Stomach (tissue), 9 donors: ENCODE data around the gene ADCY10. TPM values are rescaled to one million over a fixed set of nuclear protein-coding genes. Genes with fewer than 3 reads are reported as not detected.

ENCODE experiments used
- DNase-seq, 2 donors: peaks; one replicate each; pipeline versions ENCODE4 v3.0.0 to v3.0.0-alpha.2; 2013 to 2019
- H3K27ac ChIP-seq, 5 donors: fragments of 200-600 bp in 4 of 5; sonication (generic) in 4 of 5; one replicate each; pipeline ENCODE4 v1.5.1; 2013 to 2019; ENCODE audit warnings: mild to moderate bottlenecking in 1 of 5, moderate library complexity in 1 of 5
- H3K27me3 ChIP-seq, 3 donors: fragments of 200-600 bp; sonication (generic); one replicate each; pipeline ENCODE4 v1.5.1; 2017 to 2019; ENCODE audit warnings: mixed run types in 1 of 3
- H3K36me3 ChIP-seq, 4 donors: fragments of 200-600 bp; sonication (generic); 1 replicate in 3 of 4; 2 replicates in 1 of 4; pipeline ENCODE4 v1.5.1; 2016 to 2019
- H3K4me1 ChIP-seq, 4 donors: fragments of 200-600 bp; sonication (generic); one replicate each; pipeline ENCODE4 v1.5.1; 2016 to 2019
- H3K4me3 ChIP-seq, 4 donors: fragments of 200-600 bp; sonication (generic) in 3 of 4; one replicate each; pipeline ENCODE4 v1.5.1; 2016 to 2019; ENCODE audit warnings: mild to moderate bottlenecking in 1 of 4
- H3K9me3 ChIP-seq, 4 donors: fragments of 200-600 bp; sonication (generic); one replicate each; pipeline ENCODE4 v1.5.1; 2016 to 2019
- EP300 ChIP-seq: sonication (generic); formaldehyde crosslinking; IDR thresholded peaks from one replicate; pipeline ENCODE4 v1.6.1; 2017; ENCODE audit warnings: antibody characterized with exemption
- POLR2A ChIP-seq, 4 donors: fragments of 450-650 bp; IDR thresholded peaks; one replicate each; pipeline ENCODE4 v1.6.1; 2016; ENCODE audit warnings: antibody characterized with exemption in 4 of 4, control low read depth in 2 of 4, mild to moderate bottlenecking in 1 of 4, moderate library complexity in 1 of 4
- POLR2AphosphoS5 ChIP-seq, 3 donors: sonication (generic); formaldehyde crosslinking; IDR thresholded peaks; one replicate each; pipeline ENCODE4 v1.6.1; 2016; ENCODE audit warnings: antibody characterized with exemption in 3 of 3
- WGBS, 5 donors: extraction: QIAGEN DNeasy Blood & Tissue Kit in 3 of 5; methylation state at CpG; one replicate each; pipeline versions ENCODE4 v1.1.5 to v1.1.7; 2013 to 2018; 5-methylcytosine and 5-hydroxymethylcytosine counted together
- intact Hi-C: fragments of 100-400 bp; cut with DNase I; formaldehyde crosslinking; loops from one replicate; pipeline ENCODE4 v1.15.1; 2023; ENCODE audit warnings: low total_unique reads
- polyA plus RNA-seq, 3 donors: library from polyadenylated mRNA; stranded (reverse); fragments of 200-250 nt; gene quantifications; one replicate each; pipeline ENCODE4 v1.2.3, GENCODE V29; 2013
- total RNA-seq, 5 donors: library from RNA; depleted of rRNA; stranded (reverse); fragments of >200 nt; gene quantifications; one replicate each; pipeline versions ENCODE4 v1.1.0 to v1.2.3, GENCODE V29; 2014 to 2016
- TF ChIP-seq, protein P1 (sequence below), 7 experiments: fragments of 450-650 bp in 4 of 7; fragments of 200-600 bp in 3 of 7; sonication (generic) in 3 of 7; IDR thresholded peaks; one replicate each; pipeline ENCODE4 v1.5.1; 2016 to 2019; ENCODE audit warnings: antibody characterized with exemption in 7 of 7, control low read depth in 2 of 7, mild to moderate bottlenecking in 1 of 7
- donor health status: healthy with polysubstance abuse.
- donor health status: Bipolar disorder and iron deficiency.
- donor health status: healthy.

Gene ADCY10
- total and polyA plus RNA-seq, 8 donors: 0.60 TPM; not detected in 7

- WGBS, 5 donors: 69 to 88% (median 74%) methylated on average over 6 of the region's 6 CpGs
These were observed 3.0 kb upstream of the ADCY10 start for GRCh38 chr1:167916766-167917511.

DNA sequence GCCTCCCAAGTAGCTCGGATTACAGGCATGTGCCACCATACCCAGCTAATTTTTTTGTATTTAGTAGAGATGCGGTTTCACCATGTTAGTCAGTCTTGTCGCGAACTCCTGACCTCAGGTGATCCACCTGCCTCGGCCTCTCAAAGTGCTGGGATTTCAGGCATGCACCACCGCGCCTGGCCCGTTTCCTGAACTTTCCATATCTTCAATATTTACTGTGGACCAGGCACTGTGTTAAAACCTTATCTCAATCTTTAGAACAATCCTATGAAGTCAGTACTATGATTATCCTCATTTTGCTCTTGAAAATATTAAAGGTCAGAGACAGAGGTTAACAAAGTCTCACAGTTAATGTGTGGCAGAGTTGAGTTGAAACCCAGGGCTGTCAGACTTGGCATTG, 1.6 kb upstream of the ADCY10 start:
- H3K27ac ChIP-seq: peak overlapping the region; percentile 44 to 84 (median 56)
- no peaks in the 10 kb centered on the region for H3K27me3 ChIP-seq
- H3K36me3 ChIP-seq: peaks cover 0 to 44% (median 41%) of the 10 kb centered on the region in 4 donors
- no peak overlapping the region for H3K4me3 ChIP-seq
- DNase-seq: peak in 1 of 2 donors; percentile 78
- 38 to 79% (median 55%) methylated on average over 8 of the region's 8 CpGs for WGBS, 5 donors
- peaks cover 14 to 83% (median 53%) of the 10 kb centered on the region in 4 donors for H3K4me1 ChIP-seq
- H3K9me3 ChIP-seq: no peaks in the 10 kb centered on the region
- intact Hi-C loops: no loop called here
- TF ChIP-seq, protein P1, sequence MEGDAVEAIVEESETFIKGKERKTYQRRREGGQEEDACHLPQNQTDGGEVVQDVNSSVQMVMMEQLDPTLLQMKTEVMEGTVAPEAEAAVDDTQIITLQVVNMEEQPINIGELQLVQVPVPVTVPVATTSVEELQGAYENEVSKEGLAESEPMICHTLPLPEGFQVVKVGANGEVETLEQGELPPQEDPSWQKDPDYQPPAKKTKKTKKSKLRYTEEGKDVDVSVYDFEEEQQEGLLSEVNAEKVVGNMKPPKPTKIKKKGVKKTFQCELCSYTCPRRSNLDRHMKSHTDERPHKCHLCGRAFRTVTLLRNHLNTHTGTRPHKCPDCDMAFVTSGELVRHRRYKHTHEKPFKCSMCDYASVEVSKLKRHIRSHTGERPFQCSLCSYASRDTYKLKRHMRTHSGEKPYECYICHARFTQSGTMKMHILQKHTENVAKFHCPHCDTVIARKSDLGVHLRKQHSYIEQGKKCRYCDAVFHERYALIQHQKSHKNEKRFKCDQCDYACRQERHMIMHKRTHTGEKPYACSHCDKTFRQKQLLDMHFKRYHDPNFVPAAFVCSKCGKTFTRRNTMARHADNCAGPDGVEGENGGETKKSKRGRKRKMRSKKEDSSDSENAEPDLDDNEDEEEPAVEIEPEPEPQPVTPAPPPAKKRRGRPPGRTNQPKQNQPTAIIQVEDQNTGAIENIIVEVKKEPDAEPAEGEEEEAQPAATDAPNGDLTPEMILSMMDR (IDR thresholded peaks at IDR 0.05): no peak
- TF ChIP-seq POLR2AphosphoS5 (IDR thresholded peaks at IDR 0.05): peak in 1 of 3 donors; percentile 69

More at GRCh38 chr1:167916766-167917511, 3.0 kb upstream of the ADCY10 start:
- Histone ChIP-seq H3K4me1 (peaks cover 13 to 75% (median 49%) of the 10 kb centered on the region in 4 donors), H3K4me3 (no peak overlapping the region), H3K9me3 (no peaks in the 10 kb centered on the region), H3K27ac (peak overlapping the region in 4 of 5 donors; percentile 49 to 84 (median 67)), H3K36me3 (peaks cover 0 to 44% (median 41%) of the 10 kb centered on the region in 4 donors), H3K27me3 (no peaks in the 10 kb centered on the region)
- peak in 1 of 2 donors; percentile 50 for DNase-seq
- no peak for TF ChIP-seq POLR2AphosphoS5 (IDR thresholded peaks at IDR 0.05)
- no peak for TF ChIP-seq EP300
- TF ChIP-seq POLR2A (IDR thresholded peaks at IDR 0.05): no peak
- TF ChIP-seq, protein P1 (IDR thresholded peaks at IDR 0.05): no peak
- intact Hi-C loops: no loop called here

GRCh38 chr1:167912294-167912693, 1.6 kb downstream of the ADCY10 start:
- H3K27me3 ChIP-seq: no peaks in the 10 kb centered on the region
- peaks cover 0 to 8% (median 3%) of the 10 kb centered on the region in 4 donors for H3K9me3 ChIP-seq
- TF ChIP-seq POLR2A (IDR thresholded peaks at IDR 0.05) (no peak), POLR2AphosphoS5 (IDR thresholded peaks at IDR 0.05) (no peak)
- TF ChIP-seq, protein P1 (IDR thresholded peaks at IDR 0.05): no peak
- DNase-seq: no peak
- no peak overlapping the region for H3K4me3 ChIP-seq
- H3K36me3 ChIP-seq: peaks cover 0 to 29% (median 24%) of the 10 kb centered on the region in 4 donors
- intact Hi-C loops: no loop called here
- WGBS, 5 donors: 32 to 66% (median 56%) methylated on average over 7 of the region's 7 CpGs
- peaks cover 14 to 64% (median 46%) of the 10 kb centered on the region in 4 donors for H3K4me1 ChIP-seq
- peak overlapping the region; percentile 64 to 84 (median 77) for H3K27ac ChIP-seq

DNA sequence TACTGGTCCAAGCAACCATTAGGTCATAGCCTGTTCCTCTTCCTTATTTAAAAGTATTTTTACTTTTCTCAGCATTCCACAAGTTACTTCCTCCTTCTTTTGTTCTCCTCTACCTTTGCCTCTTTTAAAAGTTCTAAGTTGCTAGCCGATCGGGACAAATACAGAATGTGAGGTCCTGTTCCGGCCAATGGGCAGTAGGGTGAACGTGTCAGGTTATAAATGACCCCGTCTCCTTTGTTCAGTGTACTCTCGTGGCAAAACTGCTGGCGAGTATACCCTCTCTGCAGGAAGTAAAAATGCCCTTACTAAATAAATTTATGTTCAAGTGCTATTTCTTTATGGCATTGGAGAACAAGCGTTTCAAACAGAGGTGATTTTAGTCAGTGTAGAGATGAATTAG, 2.5 kb downstream of the ADCY10 start:
- peak in 1 of 2 donors; percentile 74 for DNase-seq
- TF ChIP-seq POLR2A (IDR thresholded peaks at IDR 0.05) (no peak), POLR2AphosphoS5 (IDR thresholded peaks at IDR 0.05) (peak in 1 of 3 donors; percentile 66), EP300 (no peak)
- TF ChIP-seq, protein P1 (IDR thresholded peaks at IDR 0.05): no peak
- WGBS, 5 donors: 25 to 52% (median 37%) methylated on average over 8 of the region's 8 CpGs
- Histone ChIP-seq H3K9me3 (peaks cover 0 to 8% (median 3%) of the 10 kb centered on the region in 4 donors), H3K27me3 (no peaks in the 10 kb centered on the region), H3K36me3 (peaks cover 0 to 20% (median 15%) of the 10 kb centered on the region in 4 donors), H3K4me3 (no peak overlapping the region), H3K4me1 (peaks cover 14 to 55% (median 38%) of the 10 kb centered on the region in 4 donors), H3K27ac (peak overlapping the region in 4 of 5 donors; percentile 64 to 84 (median 71))
- intact Hi-C loops: no loop called here
